Measurements from ENCODE around the gene ZFPM1.

ZFPM1 gene

DNA sequence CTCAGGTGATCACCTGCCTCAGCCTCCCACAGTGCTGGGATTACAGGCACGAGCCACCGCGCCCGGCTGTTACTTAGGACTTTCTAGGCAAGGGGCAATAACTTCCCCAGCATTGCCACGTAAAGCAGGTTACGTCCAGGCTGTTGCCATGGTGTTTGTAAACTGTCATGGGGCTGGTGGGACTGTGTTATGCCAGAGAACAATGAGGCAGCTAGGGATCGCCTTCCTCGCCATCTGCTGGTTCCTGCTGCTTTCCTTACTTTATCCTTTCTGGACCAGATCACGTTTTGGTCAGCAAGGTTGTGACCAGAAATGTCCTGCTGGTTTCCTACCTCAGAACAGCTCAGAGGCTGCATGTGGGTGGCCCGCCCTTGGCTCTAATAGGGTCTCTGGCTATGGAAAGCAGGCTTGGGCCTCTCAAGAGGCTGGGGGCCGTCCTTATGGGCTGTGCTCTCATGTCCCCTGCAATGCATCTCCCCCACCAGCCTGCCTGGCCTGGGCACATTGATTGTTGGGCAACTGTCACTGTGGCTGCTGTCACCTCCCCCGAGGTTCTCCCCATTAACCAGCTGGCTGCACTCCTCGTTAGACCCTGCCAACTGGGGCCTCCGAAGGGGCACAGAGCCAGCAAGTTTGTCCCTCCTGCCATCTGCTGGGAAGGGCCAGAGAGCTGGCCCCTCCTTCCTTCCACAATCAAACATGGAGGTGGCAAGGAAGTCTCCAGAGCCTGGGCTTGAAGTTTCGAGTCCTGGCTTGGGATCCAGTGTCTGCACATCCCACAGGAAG is 88.9 kb downstream of the ZFPM1 start:
- no peak overlapping the region for H3K4me3 ChIP-seq (ENCODE audit: low read length)
- no peak overlapping the region for H3K4me2 ChIP-seq (ENCODE audit: low read length)
- peaks cover 21% of the 10 kb centered on the region for H3K9me3 ChIP-seq (replicated peaks; ENCODE audit: low read length)
- no peaks in the 10 kb centered on the region for H3K36me3 ChIP-seq (ENCODE audit: insufficient read depth, low read length)
- no peaks in the 10 kb centered on the region for H3K4me1 ChIP-seq (ENCODE audit: control insufficient read depth, insufficient read depth, low read length)
- H3K27me3 ChIP-seq (ENCODE audit: control insufficient read depth, insufficient read depth, low read length), result peaks cover 60% of the 10 kb centered on the region
- no peak overlapping the region for H3K9ac ChIP-seq (ENCODE audit: low read depth, low read length)

DNA sequence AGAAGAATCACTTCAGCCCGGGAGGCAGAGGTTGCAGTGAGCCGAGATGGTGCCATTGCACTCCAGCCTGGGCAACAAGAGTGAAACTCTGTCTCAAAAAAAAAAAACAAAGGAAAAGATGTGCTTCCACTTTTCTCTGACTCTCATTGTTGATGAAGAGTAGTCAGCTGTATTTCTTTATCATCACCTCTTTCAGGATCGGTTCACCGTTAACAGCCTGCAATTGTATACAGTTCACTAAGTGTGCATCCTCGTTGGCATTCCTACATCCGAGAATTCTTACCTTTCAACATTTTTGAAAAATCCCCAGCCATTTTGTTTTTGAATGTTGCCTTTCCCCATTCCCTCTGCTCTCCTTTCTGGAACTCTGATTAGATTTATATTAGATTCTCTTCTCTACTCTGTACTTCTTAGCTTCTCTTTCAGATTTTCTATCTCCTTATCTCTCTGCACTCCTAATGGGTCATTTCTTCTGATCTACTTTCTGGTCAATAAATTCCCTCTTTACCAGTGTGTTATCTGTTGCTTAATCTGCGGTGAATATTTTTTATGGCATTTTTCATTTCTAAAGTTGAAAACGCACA is 90.2 kb downstream of the ZFPM1 start:
- H3K4me1 ChIP-seq (ENCODE audit: control insufficient read depth, insufficient read depth, low read length), result no peaks in the 10 kb centered on the region
- no peak overlapping the region for H3K4me2 ChIP-seq (ENCODE audit: low read length)
- peaks cover 21% of the 10 kb centered on the region for H3K9me3 ChIP-seq (replicated peaks; ENCODE audit: low read length)
- no peak overlapping the region for H3K9ac ChIP-seq (ENCODE audit: low read depth, low read length)
- peaks cover 58% of the 10 kb centered on the region for H3K27me3 ChIP-seq (ENCODE audit: control insufficient read depth, insufficient read depth, low read length)
- H3K36me3 ChIP-seq (ENCODE audit: insufficient read depth, low read length), result no peaks in the 10 kb centered on the region
- no peak overlapping the region for H3K4me3 ChIP-seq (ENCODE audit: low read length)

DNA sequence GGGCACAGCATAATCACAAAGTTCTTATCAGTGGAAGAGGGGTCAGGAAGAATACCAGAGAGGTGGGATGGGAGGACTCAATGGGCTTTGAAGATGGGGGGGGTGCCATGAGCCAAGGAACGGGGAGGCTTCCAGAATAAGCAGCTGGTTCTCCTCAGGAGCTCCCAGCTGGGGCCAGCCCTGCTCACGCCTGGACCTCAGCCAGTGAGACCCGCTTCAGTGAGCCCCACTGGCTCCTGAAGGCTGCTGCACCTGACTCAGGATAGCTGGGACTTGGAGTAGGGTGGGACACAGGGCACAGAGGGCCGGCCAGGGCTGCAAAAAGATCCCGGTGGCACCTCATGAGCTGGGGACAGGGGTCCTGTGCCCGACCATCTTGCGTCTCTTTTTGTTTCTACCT is 92.7 kb downstream of the ZFPM1 start:
- Histone ChIP-seq H3K4me3 (ENCODE audit: low read length) (no peak overlapping the region), H3K4me2 (ENCODE audit: low read length) (no peak overlapping the region), H3K9ac (ENCODE audit: low read depth, low read length) (no peak overlapping the region), H3K27me3 (ENCODE audit: control insufficient read depth, insufficient read depth, low read length) (peaks cover 52% of the 10 kb centered on the region), H3K4me1 (ENCODE audit: control insufficient read depth, insufficient read depth, low read length) (no peaks in the 10 kb centered on the region), H3K9me3 (replicated peaks; ENCODE audit: low read length) (peaks cover 21% of the 10 kb centered on the region), H3K36me3 (ENCODE audit: insufficient read depth, low read length) (no peaks in the 10 kb centered on the region)

DNA sequence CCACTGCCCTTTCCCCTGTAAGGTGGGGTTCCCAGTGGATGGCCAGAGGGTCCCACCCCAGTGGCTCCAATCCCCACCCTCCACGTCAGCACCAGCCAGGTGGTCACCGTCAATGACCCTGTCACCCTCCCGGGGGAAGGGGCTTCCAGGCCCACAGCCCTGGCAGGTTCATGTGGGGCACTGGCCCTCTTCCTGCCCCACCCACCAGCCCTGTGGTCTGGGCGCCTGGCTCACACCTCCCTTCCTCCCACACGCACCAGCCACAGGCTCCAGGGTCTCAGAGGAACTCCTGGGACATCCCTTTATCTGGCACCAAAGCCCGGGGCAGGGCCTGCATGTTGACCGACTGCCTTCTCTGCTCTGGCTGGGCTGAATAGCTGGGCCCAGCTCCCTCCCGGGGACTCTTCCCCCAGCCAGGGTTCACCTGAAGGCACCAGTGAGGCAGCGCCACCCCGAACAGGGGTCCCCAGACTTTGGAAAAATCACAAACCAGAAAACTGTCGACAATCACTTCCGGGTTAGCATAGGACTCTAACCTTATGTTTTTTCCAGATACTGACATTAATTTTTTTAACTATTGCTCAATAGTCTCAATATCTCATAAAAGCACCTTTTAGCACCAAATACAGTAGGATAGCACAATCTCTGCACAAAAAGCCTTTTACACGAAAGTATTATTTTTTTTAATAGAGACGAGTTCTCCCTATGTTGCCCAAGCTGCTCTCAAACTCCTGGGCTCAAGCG is 95.2 kb downstream of the ZFPM1 start:
- no peak overlapping the region for H3K9ac ChIP-seq (ENCODE audit: low read depth, low read length)
- H3K4me1 ChIP-seq (ENCODE audit: control insufficient read depth, insufficient read depth, low read length), result no peaks in the 10 kb centered on the region
- H3K4me2 ChIP-seq (ENCODE audit: low read length), result no peak overlapping the region
- H3K9me3 ChIP-seq (replicated peaks; ENCODE audit: low read length), result peaks cover 7% of the 10 kb centered on the region
- H3K4me3 ChIP-seq (ENCODE audit: low read length), result no peak overlapping the region
- peaks cover 61% of the 10 kb centered on the region for H3K27me3 ChIP-seq (ENCODE audit: control insufficient read depth, insufficient read depth, low read length)
- no peaks in the 10 kb centered on the region for H3K36me3 ChIP-seq (ENCODE audit: insufficient read depth, low read length)

DNA sequence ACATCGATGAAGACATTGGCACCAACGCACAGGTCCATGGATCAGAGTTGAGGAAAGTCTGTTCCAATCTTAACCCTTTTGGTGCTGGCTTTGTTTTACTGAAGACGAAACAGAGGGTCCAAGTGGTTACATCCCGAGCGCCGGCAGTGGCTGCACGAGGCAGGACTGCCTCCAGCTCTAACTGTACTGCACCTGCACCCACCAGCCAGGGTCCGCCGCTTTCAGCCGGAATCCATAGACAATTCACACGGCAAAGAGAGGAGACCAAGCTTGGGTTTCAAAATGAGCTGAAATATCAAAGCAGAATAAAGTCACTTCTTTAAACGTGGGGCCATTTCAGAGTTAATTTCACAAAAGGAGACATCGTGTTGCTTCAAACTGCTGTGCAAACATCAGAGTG is 95.9 kb downstream of the ZFPM1 start:
- H3K9me3 ChIP-seq (replicated peaks; ENCODE audit: low read length), result peaks cover 3% of the 10 kb centered on the region
- H3K4me1 ChIP-seq (ENCODE audit: control insufficient read depth, insufficient read depth, low read length), result no peaks in the 10 kb centered on the region
- peaks cover 63% of the 10 kb centered on the region for H3K27me3 ChIP-seq (ENCODE audit: control insufficient read depth, insufficient read depth, low read length)
- H3K36me3 ChIP-seq (ENCODE audit: insufficient read depth, low read length), result no peaks in the 10 kb centered on the region
- H3K4me2 ChIP-seq (ENCODE audit: low read length), result no peak overlapping the region
- no peak overlapping the region for H3K4me3 ChIP-seq (ENCODE audit: low read length)
- H3K9ac ChIP-seq (ENCODE audit: low read depth, low read length), result no peak overlapping the region

DNA sequence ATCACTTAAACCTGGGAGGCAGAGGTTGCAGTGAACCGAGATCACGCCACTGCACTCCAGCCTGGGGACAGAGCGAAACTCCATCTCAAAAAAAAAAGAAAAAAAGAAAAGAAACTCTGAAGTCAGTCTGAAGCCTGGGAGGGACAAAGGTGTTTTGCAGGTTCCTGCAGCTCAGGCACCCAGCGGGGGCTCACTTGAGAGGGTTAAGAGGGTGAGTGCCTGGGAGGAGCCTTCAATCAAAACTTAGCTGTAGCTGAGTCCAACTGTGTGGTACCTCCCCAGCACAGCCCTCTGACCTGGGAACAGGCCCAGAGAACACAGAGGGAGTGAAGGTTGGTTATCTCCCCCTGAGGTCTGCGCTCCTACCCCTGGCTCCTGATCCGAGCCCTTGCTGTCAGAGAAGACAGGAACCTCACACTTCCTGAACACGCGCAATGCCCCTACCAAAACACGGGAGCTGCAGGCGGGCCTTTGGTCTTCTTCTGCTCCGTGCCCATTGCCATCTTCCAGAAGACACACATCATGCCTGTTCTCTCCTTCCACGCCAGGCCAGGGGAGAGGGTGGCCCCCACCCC is 96.7 kb downstream of the ZFPM1 start:
- H3K4me1 ChIP-seq (ENCODE audit: control insufficient read depth, insufficient read depth, low read length), result no peaks in the 10 kb centered on the region
- H3K36me3 ChIP-seq (ENCODE audit: insufficient read depth, low read length), result no peaks in the 10 kb centered on the region
- H3K4me3 ChIP-seq (ENCODE audit: low read length), result no peak overlapping the region
- H3K9me3 ChIP-seq (replicated peaks; ENCODE audit: low read length), result no peaks in the 10 kb centered on the region
- H3K9ac ChIP-seq (ENCODE audit: low read depth, low read length), result no peak overlapping the region
- no peak overlapping the region for H3K4me2 ChIP-seq (ENCODE audit: low read length)
- peaks cover 70% of the 10 kb centered on the region for H3K27me3 ChIP-seq (ENCODE audit: control insufficient read depth, insufficient read depth, low read length)

DNA sequence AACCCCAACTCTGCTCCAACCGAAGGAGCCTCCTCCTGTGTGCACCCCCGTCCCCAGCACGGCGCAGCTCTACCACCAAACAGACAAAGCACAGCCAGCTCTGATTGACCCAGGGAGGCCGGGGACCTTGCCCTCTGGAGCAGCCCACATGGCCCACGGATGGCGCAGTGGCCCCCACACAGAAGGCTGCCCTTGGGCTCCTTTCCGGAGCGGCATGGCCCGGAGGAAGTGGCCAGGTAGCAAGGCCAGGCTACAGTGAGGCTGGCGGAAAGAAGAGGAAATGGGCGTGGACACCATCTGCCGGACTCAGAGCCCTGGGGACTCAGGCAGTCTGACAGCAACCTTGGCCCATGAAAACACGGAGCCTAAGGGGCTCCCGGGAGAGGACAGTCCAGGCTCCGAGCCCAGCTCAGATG is 97.2 kb downstream of the ZFPM1 start:
- H3K36me3 ChIP-seq (ENCODE audit: insufficient read depth, low read length), result no peaks in the 10 kb centered on the region
- H3K9me3 ChIP-seq (replicated peaks; ENCODE audit: low read length), result no peaks in the 10 kb centered on the region
- no peak overlapping the region for H3K4me3 ChIP-seq (ENCODE audit: low read length)
- peaks cover 72% of the 10 kb centered on the region for H3K27me3 ChIP-seq (ENCODE audit: control insufficient read depth, insufficient read depth, low read length)
- no peaks in the 10 kb centered on the region for H3K4me1 ChIP-seq (ENCODE audit: control insufficient read depth, insufficient read depth, low read length)
- H3K4me2 ChIP-seq (ENCODE audit: low read length), result no peak overlapping the region
- no peak overlapping the region for H3K9ac ChIP-seq (ENCODE audit: low read depth, low read length)

DNA sequence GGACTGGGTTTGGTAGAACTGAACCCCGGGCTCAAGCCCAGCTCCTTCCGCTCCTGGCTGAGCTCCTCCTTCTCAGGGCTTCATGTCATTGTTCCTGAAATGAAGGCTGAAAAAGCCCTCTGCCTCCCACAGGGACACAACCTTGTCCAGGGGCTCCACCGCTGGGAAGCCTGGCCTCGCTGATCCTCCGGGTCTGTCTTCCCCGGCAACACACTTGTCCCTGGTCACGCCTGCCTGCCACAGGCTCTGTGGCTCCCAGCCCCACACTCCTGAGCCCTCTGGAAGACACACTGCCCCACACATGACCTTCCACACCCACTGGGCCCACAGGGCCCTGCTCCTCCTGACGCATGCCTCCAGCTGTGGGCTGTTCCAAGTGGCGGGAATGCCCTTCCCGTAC is 99.1 kb downstream of the ZFPM1 start:
- peaks cover 70% of the 10 kb centered on the region for H3K27me3 ChIP-seq (ENCODE audit: control insufficient read depth, insufficient read depth, low read length)
- H3K4me2 ChIP-seq (ENCODE audit: low read length), result no peak overlapping the region
- no peak overlapping the region for H3K4me3 ChIP-seq (ENCODE audit: low read length)
- no peak overlapping the region for H3K9ac ChIP-seq (ENCODE audit: low read depth, low read length)
- no peaks in the 10 kb centered on the region for H3K4me1 ChIP-seq (ENCODE audit: control insufficient read depth, insufficient read depth, low read length)
- no peaks in the 10 kb centered on the region for H3K36me3 ChIP-seq (ENCODE audit: insufficient read depth, low read length)
- no peaks in the 10 kb centered on the region for H3K9me3 ChIP-seq (replicated peaks; ENCODE audit: low read length)

DNA sequence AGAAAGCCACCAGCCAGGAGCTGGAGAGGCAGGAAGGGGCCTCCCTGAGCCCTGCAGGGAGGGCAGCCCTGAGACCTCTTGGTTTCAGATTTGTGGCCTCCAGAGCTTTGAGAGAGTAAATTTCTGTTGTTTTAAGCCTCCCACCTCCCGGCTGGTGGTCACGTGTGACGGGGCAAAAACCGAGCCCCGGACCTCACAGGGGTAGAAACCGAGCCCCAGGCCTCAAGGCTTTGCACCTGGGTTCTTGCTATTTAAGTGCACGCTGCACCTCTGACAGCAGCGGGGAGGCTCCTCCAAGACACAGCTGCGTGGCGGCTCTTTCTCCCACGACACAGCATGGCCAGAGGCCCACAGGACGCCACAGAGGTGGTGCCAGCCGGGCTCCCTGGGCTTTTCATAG is 99.7 kb downstream of the ZFPM1 start:
- H3K27me3 ChIP-seq (ENCODE audit: control insufficient read depth, insufficient read depth, low read length), result peaks cover 75% of the 10 kb centered on the region
- H3K9ac ChIP-seq (ENCODE audit: low read depth, low read length), result no peak overlapping the region
- no peaks in the 10 kb centered on the region for H3K9me3 ChIP-seq (replicated peaks; ENCODE audit: low read length)
- H3K4me2 ChIP-seq (ENCODE audit: low read length), result no peak overlapping the region
- no peaks in the 10 kb centered on the region for H3K36me3 ChIP-seq (ENCODE audit: insufficient read depth, low read length)
- no peak overlapping the region for H3K4me3 ChIP-seq (ENCODE audit: low read length)
- no peaks in the 10 kb centered on the region for H3K4me1 ChIP-seq (ENCODE audit: control insufficient read depth, insufficient read depth, low read length)

DNA sequence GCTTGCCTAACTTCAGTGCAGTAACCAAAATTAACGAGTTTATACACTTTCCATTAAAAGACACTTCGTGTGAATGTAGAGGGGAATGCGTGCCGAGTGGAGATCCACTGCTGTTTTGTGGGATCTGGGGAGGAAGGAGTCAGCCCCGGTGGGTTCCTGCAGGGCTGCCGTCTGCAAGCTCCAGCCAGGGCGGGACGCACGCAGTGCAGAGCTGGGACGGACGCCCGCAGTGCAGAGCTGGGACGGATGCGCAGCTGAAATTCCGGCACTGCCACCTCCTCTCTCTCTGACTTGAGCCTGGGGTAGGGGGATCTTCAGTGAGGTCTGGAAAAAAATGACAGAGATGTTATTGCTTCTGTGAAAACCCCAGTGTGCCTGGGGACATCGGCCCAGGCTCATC is 100.7 kb downstream of the ZFPM1 start:
- peaks cover 74% of the 10 kb centered on the region for H3K27me3 ChIP-seq (ENCODE audit: control insufficient read depth, insufficient read depth, low read length)
- no peak overlapping the region for H3K4me3 ChIP-seq (ENCODE audit: low read length)
- no peaks in the 10 kb centered on the region for H3K9me3 ChIP-seq (replicated peaks; ENCODE audit: low read length)
- H3K9ac ChIP-seq (ENCODE audit: low read depth, low read length), result no peak overlapping the region
- H3K36me3 ChIP-seq (ENCODE audit: insufficient read depth, low read length), result no peaks in the 10 kb centered on the region
- H3K4me1 ChIP-seq (ENCODE audit: control insufficient read depth, insufficient read depth, low read length), result no peaks in the 10 kb centered on the region
- no peak overlapping the region for H3K4me2 ChIP-seq (ENCODE audit: low read length)

DNA sequence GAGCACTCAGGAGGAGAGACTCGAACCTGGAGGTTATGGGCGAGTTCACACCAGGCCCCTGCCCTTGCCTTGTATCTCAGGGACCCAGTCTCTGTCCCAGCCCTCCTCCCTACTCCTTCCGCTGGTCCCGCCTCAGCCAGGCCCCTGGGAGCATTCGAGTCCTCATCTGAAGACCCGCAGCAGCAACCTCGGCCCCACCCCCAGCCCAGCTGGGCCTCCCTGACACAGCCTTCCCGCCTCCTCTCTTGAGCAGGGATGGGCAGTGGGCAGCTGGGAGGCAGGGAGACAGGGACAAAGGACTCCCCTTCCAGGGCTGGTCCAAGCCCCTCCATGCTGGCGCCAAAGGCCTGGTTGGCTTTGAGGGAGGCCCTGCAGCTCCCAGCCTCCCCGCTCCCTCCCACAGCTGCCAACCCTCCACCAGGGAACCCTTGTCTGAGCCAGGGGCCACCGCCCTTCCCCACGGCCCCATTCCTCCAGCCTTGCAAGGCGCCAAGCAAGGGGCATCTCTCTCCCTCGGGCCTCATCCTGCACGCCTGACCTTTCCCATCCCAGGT is 101.7 kb downstream of the ZFPM1 start:
- Histone ChIP-seq H3K9ac (ENCODE audit: low read depth, low read length) (no peak overlapping the region), H3K4me3 (ENCODE audit: low read length) (no peak overlapping the region), H3K27me3 (ENCODE audit: control insufficient read depth, insufficient read depth, low read length) (peaks cover 67% of the 10 kb centered on the region)

More for the DNA sequence above, 101.7 kb downstream of the ZFPM1 start:
- Histone ChIP-seq H3K9me3 (replicated peaks; ENCODE audit: low read length) (no peaks in the 10 kb centered on the region), H3K4me2 (ENCODE audit: low read length) (no peak overlapping the region), H3K4me1 (ENCODE audit: control insufficient read depth, insufficient read depth, low read length) (no peaks in the 10 kb centered on the region), H3K36me3 (ENCODE audit: insufficient read depth, low read length) (no peaks in the 10 kb centered on the region)

Data from skeletal muscle satellite cell (primary cell).